Effector CD8-positive, alpha-beta T cell (primary cell): ENCODE results near the gene PCDHB3.
"Not testable (repeated sequence)": the region's sequence is repeated elsewhere in the genome, so short reads cannot be mapped to it uniquely, and the experiment has no call there.

Source experiments
- DNase-seq: peaks from one replicate; lab custom pipeline; 2025; lab: John Stamatoyannopoulos, UW
- total RNA-seq, 4 experiments: gene quantifications; one replicate each; lab custom pipeline; 2026; lab: John Stamatoyannopoulos, UW

Gene PCDHB3
- total RNA-seq: 0 to 0.18 (median 0.09) reads per million in 4 experiments

GRCh38 chr5:141100243-141100805 lies at the start of gene PCDHB3:
PCDHB3 (plus strand) TSS chr5:141100473; CDS start chr5:141100650, 177 bp downstream.
- no peak for DNase-seq

- DNase-seq: no peak
These were observed 49.4 kb upstream of the PCDHB3 start, which contains the start of gene PCDHB1 for GRCh38 chr5:141050622-141051520. PCDHB1 (plus strand) TSS chr5:141051374; CDS start chr5:141051471, 97 bp downstream.

- DNase-seq: no peak
These were observed 48.8 kb upstream of the PCDHB3 start for GRCh38 chr5:141051521-141051866.

GRCh38 chr5:141077826-141078225 lies 22.4 kb upstream of the PCDHB3 start:
- DNase-seq: no peak

- DNase-seq: no peak
These were observed 18.0 kb upstream of the PCDHB3 start for GRCh38 chr5:141082228-141082627.

- DNase-seq: peak; percentile 6
These were observed 15.7 kb upstream of the PCDHB3 start for GRCh38 chr5:141084487-141084989.

- DNase-seq: no peak
These were observed 5.6 kb upstream of the PCDHB3 start, which contains the start of gene PCDHB2 for GRCh38 chr5:141094481-141095262. PCDHB2 (plus strand) TSS chr5:141094615; CDS start chr5:141094791, 176 bp downstream.

GRCh38 chr5:141095263-141095641 lies 5.0 kb upstream of the PCDHB3 start:
- no peak for DNase-seq

GRCh38 chr5:141096181-141096580 lies 4.1 kb upstream of the PCDHB3 start:
- DNase-seq: not testable (repeated sequence)

GRCh38 chr5:141096586-141096985 lies 3.7 kb upstream of the PCDHB3 start:
- DNase-seq: not testable (repeated sequence)

- DNase-seq: no peak
These were observed 786 bp downstream of the PCDHB3 start for GRCh38 chr5:141101059-141101458.

- not testable (repeated sequence) for DNase-seq
These were observed 1.8 kb downstream of the PCDHB3 start for GRCh38 chr5:141102070-141102469.

- not testable (repeated sequence) for DNase-seq
These were observed 2.2 kb downstream of the PCDHB3 start for GRCh38 chr5:141102471-141102870.

GRCh38 chr5:141105350-141105749 lies 5.1 kb downstream of the PCDHB3 start:
- no peak for DNase-seq

GRCh38 chr5:141119250-141119649 lies 19.0 kb downstream of the PCDHB3 start:
- no peak for DNase-seq

GRCh38 chr5:141121563-141121962 lies 21.3 kb downstream of the PCDHB3 start, which contains the start of gene PCDHB4:
PCDHB4 (plus strand) TSS chr5:141121818; CDS start chr5:141121999, 181 bp downstream.
- no peak for DNase-seq

- DNase-seq: no peak
These were observed 21.7 kb downstream of the PCDHB3 start for GRCh38 chr5:141121985-141122384.

- not testable (repeated sequence) for DNase-seq
These were observed 23.3 kb downstream of the PCDHB3 start for GRCh38 chr5:141123396-141124135.

- DNase-seq: no peak
These were observed 27.0 kb downstream of the PCDHB3 start for GRCh38 chr5:141127305-141127704.

GRCh38 chr5:141135030-141135717 lies 34.9 kb downstream of the PCDHB3 start, which contains the start of gene PCDHB5:
PCDHB5 (plus strand) TSS chr5:141135206; CDS start chr5:141135435, 229 bp downstream.
- no peak for DNase-seq
